DND-41 (cell line): ENCODE data around the gene NUP50.

Experiments used
- ATAC-seq: fragments of 200-7000 bp; cut with Tn5 transposase; 3 replicates; pipeline ENCODE4 v1.9.1; 2021; ENCODE audit warnings: low read depth; ENCODE audit not compliant: insufficient read depth
- DNase-seq: peaks from one replicate; pipeline ENCODE4 v3.0.0-alpha.2; 2020
- H2AFZ ChIP-seq: 2 replicates; pipeline ENCODE4 v1.6.0; 2012; ENCODE audit warnings: low read depth, low read length
- H3K27ac ChIP-seq: 2 replicates; pipeline ENCODE4 v1.5.1; 2012; ENCODE audit warnings: low read length, inconsistent platforms
- H3K27me3 ChIP-seq: fragments of 200-600 bp; sonication (generic); 2 replicates; pipeline ENCODE4 v1.6.0; 2012; ENCODE audit warnings: low read length, mild to moderate bottlenecking, inconsistent platforms; ENCODE audit not compliant: insufficient read depth, poor library complexity
- H3K36me3 ChIP-seq: 2 replicates; pipeline ENCODE4 v1.5.1; 2012; ENCODE audit warnings: low read length, inconsistent platforms; ENCODE audit not compliant: insufficient read depth
- H3K4me1 ChIP-seq: 2 replicates; pipeline ENCODE4 v1.5.1; 2012; ENCODE audit warnings: mild to moderate bottlenecking, low read length; ENCODE audit not compliant: insufficient read depth
- H3K4me2 ChIP-seq: 2 replicates; pipeline ENCODE4 v1.6.0; 2012; ENCODE audit warnings: mild to moderate bottlenecking, moderate library complexity, low read length, inconsistent platforms; ENCODE audit not compliant: insufficient read depth
- H3K4me3 ChIP-seq, 2 experiments: fragments of 200-600 bp in 1 of 2; shearing (Covaris generic) in 1 of 2; 2 replicates each; pipeline ENCODE4 v1.5.1; 2012 to 2016; ENCODE audit warnings: inconsistent platforms in 2 of 2, low read length in 2 of 2, mild to moderate bottlenecking in 2 of 2, low read depth in 1 of 2, moderate library complexity in 1 of 2
- H3K79me2 ChIP-seq: 2 replicates; pipeline ENCODE4 v1.6.0; 2012; ENCODE audit warnings: low read length, inconsistent platforms; ENCODE audit not compliant: insufficient read depth
- H3K9ac ChIP-seq: 2 replicates; pipeline ENCODE4 v1.6.0; 2012; ENCODE audit warnings: low read depth, mild to moderate bottlenecking, inconsistent platforms, low read length, moderate library complexity
- H3K9me3 ChIP-seq: 2 replicates; pipeline ENCODE4 v1.5.1; 2012; ENCODE audit warnings: low read length, moderate library complexity, mild to moderate bottlenecking, inconsistent platforms; ENCODE audit not compliant: insufficient read depth, severe bottlenecking
- H4K20me1 ChIP-seq: 2 replicates; pipeline ENCODE4 v1.6.0; 2012; ENCODE audit warnings: low read length; ENCODE audit not compliant: insufficient read depth
- EZH2 ChIP-seq: IDR thresholded peaks from 3 replicates; pipeline ENCODE4 v1.6.1; 2012; ENCODE audit warnings: borderline replicate concordance, low read depth, mild to moderate bottlenecking, moderate library complexity, low read length, inconsistent platforms; ENCODE audit not compliant: severe bottlenecking
- TF ChIP-seq, protein P1 (sequence below): IDR thresholded peaks from 2 replicates; pipeline ENCODE4 v1.5.1; 2012; ENCODE audit warnings: borderline replicate concordance, low read length, moderate library complexity, mild to moderate bottlenecking; ENCODE audit not compliant: poor library complexity, severe bottlenecking; ENCODE audit errors: extremely low read depth

The NUP50 gene

DNA sequence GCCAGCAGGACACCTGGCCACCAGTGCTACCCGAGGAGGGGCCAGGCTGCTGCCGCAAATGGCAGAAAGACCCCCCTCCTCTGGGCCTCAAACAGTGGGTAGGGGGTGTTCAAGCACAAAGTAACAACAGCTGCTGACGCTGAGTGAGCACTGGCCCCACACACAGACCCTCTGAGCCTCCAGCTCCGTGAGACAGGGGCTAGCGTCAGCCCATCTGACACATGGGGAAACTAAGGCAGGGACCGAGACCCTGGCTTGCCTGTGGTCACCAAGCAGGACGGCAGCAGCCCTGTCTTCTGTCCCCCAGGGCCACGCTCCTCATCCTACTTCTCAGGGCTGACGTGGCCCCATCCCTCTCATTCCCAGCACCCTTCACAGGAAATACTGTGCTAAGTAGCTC is 36.5 kb downstream of the NUP50 start:
- no peaks in the 10 kb centered on the region for H3K79me2 ChIP-seq
- H3K27ac ChIP-seq: no peak overlapping the region
- H2AFZ ChIP-seq: no peak overlapping the region
- H3K27me3 ChIP-seq: no peaks in the 10 kb centered on the region
- TF ChIP-seq EZH2: no peak
- TF ChIP-seq, protein P1, sequence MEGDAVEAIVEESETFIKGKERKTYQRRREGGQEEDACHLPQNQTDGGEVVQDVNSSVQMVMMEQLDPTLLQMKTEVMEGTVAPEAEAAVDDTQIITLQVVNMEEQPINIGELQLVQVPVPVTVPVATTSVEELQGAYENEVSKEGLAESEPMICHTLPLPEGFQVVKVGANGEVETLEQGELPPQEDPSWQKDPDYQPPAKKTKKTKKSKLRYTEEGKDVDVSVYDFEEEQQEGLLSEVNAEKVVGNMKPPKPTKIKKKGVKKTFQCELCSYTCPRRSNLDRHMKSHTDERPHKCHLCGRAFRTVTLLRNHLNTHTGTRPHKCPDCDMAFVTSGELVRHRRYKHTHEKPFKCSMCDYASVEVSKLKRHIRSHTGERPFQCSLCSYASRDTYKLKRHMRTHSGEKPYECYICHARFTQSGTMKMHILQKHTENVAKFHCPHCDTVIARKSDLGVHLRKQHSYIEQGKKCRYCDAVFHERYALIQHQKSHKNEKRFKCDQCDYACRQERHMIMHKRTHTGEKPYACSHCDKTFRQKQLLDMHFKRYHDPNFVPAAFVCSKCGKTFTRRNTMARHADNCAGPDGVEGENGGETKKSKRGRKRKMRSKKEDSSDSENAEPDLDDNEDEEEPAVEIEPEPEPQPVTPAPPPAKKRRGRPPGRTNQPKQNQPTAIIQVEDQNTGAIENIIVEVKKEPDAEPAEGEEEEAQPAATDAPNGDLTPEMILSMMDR: no peak
- H3K9ac ChIP-seq: no peak overlapping the region
- H3K4me3 ChIP-seq: no peak overlapping the region
- peaks cover 48% of the 10 kb centered on the region for H3K36me3 ChIP-seq
- H3K9me3 ChIP-seq: no peaks in the 10 kb centered on the region
- peaks cover 7% of the 10 kb centered on the region; the same call in 1 of the 2 replicates for H4K20me1 ChIP-seq
- no peak overlapping the region for H3K4me2 ChIP-seq
- DNase-seq (no peak), ATAC-seq (no peak)
- no peaks in the 10 kb centered on the region for H3K4me1 ChIP-seq

DNA sequence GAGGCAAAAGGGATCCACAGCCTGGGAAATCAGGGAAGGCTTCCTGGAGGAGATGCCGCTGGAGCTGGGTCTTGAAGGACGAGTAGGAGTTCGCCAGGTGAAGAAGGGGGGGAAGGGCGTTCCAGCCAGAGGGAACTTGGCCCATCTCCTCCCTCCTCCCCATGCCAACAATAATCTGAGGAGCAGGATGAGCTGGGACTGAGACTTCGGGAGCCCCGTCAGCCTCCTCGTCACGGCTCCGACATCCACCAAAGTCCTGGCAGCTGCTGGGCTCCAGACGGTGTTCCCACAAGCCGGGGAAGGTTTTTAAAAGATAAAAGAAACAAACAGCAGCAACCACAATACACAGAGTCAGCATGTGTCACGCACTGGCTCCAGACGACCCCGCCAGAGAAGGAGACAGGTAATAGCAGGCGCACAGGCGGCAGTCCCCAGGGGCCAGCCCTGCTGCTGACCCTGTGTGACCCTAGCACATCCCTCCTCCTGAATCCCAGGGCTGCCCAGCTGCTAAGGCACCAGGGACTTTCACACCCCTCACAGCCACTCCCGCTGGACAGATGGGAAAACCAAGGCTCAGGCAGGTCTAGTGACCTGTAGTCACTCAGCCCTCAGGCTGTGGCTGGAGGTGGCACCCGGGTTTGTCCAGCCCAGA is 37.3 kb downstream of the NUP50 start:
- Histone ChIP-seq H3K9me3 (no peaks in the 10 kb centered on the region), H3K79me2 (no peaks in the 10 kb centered on the region), H3K4me3 (no peak overlapping the region), H3K27me3 (no peaks in the 10 kb centered on the region), H3K4me2 (no peak overlapping the region), H2AFZ (no peak overlapping the region), H3K27ac (no peak overlapping the region), H3K36me3 (peaks cover 51% of the 10 kb centered on the region), H4K20me1 (peaks cover 7% of the 10 kb centered on the region; the same call in 1 of the 2 replicates), H3K4me1 (no peaks in the 10 kb centered on the region), H3K9ac (no peak overlapping the region)
- TF ChIP-seq, protein P1: no peak
- TF ChIP-seq EZH2: no peak
- DNase-seq (no peak), ATAC-seq (no peak)

DNA sequence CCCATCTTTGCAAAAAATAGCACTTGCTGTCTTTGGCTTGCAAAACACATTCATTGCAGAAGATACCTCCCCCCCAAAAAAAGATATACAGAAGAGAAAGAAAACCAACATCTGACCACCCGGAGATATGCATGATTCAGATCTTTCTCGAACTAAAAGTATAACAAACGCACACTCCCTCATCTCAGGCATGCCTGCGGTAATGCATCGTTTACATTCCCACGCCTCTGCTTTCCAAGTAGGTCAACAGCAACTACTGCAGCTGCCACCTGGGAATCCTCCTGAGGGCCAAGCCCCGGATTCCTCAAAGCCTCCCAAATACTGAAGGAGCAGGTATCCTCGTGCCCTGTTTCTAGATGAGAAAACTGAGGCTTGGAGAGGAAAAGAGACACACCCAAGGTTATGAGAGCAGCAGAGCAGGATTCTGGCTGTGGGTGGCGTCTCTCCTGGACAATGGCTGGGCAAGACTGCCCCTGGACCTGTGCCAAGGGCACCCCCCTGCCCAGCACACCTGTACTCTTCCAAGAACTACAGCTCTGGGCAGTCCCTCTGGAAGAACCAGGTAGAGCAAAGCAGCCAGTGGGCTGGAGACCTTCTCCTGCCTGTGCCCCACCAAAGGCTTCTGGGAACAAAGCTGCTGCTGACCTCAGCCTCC is 38.1 kb downstream of the NUP50 start:
- H2AFZ ChIP-seq: no peak overlapping the region
- H3K27ac ChIP-seq: no peak overlapping the region
- TF ChIP-seq, protein P1: no peak
- TF ChIP-seq EZH2: no peak
- no peak overlapping the region for H3K4me2 ChIP-seq
- H3K36me3 ChIP-seq: peaks cover 51% of the 10 kb centered on the region
- no peaks in the 10 kb centered on the region for H3K4me1 ChIP-seq
- H4K20me1 ChIP-seq: peaks cover 7% of the 10 kb centered on the region; the same call in 1 of the 2 replicates
- ATAC-seq (no peak), DNase-seq (no peak)
- H3K4me3 ChIP-seq: no peak overlapping the region
- no peak overlapping the region for H3K9ac ChIP-seq
- no peaks in the 10 kb centered on the region for H3K79me2 ChIP-seq
- H3K9me3 ChIP-seq: no peaks in the 10 kb centered on the region
- no peaks in the 10 kb centered on the region for H3K27me3 ChIP-seq
